NCI-H1436 (cell line): Measurements from ENCODE around the gene ECE2.
A peak's percentile ranks its signal among the peaks of the same experiment; 100 is the strongest.

Source experiments
- DNase-seq: peaks from one replicate; lab custom pipeline; 2025; lab: John Stamatoyannopoulos, UW

Gene ECE2

DNA sequence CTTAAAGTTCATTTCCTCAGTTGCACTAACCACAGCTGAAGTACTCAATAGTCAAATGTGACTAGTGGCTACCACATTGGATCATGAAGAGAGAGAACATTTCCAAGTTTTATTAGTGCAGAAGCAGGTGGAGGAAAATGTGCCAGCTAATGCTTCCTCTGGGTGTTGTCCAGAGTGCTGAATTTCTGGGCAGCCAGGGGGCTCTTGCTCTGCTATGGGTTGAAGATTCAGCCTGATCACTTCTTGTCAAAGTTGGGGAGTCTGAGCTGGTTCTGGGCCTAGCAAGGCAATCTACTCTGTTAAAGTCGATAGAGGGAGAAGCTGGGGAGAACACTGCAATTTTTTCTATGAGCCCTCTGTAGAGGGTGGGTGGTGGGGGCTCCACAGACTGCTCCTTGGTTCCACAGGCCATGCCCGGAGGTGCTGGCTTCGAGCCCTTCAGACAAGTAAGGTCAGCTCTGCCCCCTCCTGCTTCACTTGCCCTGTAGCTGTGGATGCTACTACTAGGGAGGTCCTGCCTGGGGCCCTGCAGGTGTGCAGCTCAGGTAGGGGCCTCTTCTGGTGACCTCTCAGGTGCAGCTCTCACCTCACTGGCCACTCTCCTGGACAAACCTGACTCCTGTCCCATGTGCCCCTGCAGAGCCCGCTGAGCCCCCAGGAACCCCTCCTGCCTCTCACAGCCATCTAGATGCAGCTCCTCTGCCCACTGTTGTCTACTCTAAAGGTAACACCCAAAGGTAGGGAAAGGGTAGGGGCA is 35.3 kb upstream of the ECE2 start:
- no peak for DNase-seq

DNA sequence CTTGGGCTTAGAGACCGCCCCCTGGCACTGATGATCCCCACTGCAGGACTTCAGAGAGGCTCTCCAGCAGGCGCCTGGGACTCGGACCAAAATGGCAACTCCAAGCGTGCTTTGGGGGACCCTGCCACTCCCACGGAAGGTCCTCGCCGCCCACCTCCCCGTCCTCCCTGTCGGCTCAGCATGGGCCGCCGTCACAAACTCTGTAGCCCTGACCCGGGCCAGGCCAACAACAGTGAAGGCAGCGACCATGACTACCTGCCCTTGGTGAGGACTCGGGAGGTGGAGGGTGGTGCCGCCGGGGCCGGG is 34.7 kb upstream of the ECE2 start:
- DNase-seq = no peak

DNA sequence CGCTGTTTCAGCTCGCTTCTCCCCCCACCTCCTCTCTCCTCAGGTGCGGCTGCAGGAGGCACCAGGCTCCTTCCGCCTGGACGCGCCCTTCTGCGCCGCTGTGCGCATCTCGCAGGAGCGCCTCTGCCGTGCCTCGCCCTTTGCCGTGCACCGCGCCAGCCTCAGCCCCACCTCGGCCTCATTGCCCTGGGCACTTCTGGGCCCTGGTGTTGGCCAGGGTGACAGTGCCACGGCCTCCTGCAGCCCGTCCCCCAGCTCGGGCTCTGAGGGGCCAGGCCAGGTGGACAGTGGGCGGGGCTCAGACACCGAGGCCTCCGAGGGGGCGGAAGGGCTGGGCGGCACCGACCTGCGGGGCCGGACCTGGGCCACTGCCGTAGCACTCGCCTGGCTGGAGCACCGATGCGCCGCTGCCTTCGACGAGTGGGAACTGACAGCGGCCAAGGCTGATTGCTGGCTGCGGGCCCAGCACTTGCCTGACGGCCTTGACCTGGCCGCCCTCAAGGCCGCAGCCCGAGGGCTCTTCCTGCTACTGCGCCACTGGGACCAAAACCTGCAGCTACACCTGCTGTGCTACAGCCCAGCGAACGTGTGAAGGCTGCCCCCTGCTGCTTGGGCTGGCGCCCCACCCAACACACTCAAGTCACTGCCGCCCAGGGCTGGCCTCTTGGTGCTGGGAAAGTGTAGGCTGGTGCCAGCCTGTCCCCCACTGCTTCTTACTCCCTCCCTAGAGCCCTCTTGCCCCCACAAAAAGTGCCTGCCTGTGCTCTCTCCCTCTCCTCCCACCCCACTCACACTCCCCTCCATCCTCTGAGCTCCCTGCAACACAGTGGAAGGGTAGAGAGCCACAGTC is 34.1 kb upstream of the ECE2 start:
- DNase-seq = peak; percentile 12

DNA sequence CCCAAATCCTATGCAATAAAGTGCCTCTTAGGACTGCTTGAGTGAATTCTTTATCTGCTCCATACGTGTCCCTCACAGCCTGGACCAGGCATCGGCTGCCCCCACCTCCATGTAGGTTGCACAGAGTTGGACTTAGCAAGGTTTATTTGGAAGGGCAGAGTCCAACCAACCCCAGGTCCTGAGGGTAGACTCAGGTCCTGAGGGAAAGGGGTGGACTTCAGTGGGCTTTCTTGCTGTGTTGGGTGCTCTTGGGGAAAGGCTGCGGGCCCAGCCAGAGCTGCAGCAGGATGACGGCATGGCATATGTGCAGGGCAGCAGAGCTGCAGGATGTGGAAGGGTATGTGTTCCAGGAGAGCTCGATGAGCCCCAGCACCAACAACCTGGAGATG is 33.5 kb upstream of the ECE2 start:
- DNase-seq = no peak

DNA sequence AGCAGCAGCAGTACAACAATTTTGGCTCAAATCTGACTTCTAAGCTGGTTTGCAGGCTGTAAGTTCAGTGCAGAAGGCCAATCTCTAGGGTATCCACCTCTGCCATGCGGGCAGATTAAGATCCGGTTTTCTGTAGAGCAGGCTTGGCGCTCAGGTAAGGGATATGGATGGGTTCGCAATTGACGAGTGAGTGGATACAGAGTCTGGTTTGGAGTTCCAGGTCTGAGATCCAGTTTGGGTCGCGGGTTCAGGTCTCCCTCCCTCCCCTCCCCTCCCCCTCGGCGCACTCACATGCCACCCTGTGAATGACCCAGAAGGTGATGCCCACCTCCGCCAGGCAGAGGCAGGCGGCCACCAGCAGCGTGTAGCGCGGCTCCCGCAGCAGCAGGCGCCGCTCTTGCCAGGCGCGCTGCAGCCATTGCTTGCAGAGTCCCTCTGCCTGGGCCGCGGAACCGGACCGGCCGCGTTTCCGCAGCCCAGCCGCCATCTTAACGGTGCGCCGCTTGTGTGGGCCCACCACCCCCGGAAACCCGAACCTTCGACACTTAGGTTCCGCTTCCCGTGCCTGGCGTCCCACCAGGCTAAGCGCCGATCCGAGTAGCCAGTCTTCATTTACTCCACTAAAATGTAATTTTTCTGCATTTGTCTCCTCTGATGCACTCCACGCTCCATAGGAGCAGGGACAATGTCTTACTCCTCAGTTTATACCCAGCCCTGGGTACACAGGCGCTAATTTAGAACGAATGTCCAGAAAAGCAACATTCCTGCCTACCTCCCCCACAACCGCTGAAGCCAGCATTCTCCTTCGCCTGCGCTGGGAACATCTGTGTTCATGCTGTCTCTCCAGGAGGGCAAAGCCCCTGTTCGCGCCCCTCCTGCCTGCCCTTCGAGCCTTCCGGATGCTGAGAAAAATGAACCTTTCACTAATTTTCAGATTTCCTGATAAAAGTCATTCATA is 27.1 kb upstream of the ECE2 start, which contains the start of gene ALG3:
Gene ALG3, minus strand, starts transcription at position 509 of the 958 bp plus-strand sequence. Its CDS starts 22 bp downstream, at position 487.
- peak; percentile 92 for DNase-seq

DNA sequence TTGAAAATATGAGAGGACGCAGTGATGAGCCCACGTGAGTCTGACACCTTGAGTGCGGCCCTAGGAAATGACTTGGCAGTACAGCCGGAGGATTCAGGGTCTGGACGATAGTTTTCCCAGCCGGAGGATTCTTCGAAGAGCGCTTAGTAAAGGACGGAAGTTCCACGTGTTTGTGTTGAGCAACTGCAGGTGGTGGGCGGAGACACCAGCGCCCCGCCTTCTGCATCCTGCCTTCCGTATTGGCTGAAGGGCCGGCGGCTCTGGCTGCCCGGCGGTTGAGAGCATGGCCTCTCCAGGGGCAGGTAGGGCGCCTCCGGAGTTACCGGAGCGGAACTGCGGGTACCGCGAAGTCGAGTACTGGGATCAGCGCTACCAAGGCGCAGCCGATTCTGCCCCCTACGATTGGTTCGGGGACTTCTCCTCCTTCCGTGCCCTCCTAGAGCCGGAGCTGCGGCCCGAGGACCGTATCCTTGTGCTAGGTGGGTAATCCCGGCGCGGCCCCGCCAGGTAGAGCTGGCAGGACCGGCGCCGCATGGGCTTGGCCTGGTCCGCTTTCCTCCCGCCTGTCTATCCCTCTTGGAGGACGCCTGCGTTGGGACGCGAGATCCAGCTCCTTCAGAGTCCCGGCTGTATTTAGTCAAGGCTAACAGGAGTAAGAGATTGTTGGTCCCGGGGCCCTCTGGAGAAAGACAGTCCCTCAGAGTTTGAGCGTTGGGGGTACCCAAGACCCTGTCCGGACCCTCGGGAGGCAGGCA is 26.2 kb upstream of the ECE2 start, which contains the start of gene EEF1AKMT4:
Gene EEF1AKMT4, plus strand, starts transcription at position 261 of the 755 bp plus-strand sequence. Its CDS starts 23 bp downstream, at position 284.
- DNase-seq = peak; percentile 99

DNA sequence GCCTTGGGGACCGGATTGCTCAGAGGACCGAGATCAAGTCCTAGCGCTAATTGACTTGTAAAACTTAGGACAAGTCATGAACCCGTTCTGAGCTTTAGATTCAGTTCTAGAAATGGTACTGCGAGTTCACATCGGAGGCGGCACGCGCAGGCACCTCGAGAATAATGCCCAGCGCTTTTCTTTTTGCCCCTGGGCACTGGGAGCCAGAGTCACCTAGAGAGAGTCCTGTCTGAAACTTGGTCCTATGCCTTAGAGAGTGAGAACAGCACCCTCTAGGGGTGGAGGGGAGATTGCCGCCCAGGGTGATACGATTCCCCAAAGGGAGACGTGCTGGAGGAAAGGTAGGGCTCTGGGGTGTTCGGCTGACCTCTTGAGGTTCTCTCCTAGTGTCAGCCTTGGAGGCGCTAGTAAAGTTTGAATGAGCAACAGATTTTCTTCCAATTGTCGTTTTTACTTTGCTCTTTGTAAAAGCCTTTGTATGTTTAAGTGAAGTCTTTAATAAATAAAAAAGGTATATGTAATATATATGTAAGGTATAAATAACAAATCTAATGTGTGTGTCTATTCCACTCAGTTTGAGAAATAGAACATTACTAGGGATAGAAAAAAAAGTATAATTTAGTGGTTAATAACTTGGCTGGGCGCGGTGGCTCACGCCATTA is 25.5 kb upstream of the ECE2 start:
- peak; percentile 96 for DNase-seq

DNA sequence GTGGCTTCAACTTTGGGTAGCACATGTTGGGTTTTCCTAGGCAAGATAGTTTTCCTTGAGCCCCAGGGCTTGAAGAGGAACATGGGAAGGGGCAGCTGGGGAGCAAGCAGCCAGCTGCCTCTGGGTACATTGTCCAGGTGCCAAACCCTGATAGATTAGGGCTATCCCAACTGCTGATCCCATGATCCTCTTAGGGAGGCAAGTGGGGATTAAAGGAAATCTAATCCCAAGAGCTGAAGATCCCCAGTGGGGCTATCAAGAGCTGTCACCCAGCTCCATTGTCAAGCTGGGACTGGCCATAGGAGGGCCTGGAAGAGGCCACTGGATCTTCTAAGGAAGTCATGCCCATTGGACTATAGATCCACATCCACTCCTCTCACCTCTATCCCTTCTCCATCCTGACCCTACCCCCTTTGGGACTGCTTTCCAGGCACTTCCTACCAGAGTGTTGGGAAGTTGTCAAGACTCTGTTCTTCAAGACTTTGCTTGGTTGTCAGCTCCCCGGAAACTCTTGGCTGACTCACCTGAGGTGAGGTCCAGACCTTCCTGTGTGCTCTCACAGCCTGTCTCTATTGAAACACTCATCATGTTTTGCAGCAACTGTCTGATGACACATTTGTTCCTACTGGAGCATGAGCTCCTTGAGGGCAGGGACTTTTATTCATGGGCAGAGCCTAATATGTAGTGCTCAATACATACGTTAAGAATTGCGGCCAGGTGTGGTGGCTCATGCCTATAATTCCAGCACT is 20.4 kb upstream of the ECE2 start:
- DNase-seq = no peak

DNA sequence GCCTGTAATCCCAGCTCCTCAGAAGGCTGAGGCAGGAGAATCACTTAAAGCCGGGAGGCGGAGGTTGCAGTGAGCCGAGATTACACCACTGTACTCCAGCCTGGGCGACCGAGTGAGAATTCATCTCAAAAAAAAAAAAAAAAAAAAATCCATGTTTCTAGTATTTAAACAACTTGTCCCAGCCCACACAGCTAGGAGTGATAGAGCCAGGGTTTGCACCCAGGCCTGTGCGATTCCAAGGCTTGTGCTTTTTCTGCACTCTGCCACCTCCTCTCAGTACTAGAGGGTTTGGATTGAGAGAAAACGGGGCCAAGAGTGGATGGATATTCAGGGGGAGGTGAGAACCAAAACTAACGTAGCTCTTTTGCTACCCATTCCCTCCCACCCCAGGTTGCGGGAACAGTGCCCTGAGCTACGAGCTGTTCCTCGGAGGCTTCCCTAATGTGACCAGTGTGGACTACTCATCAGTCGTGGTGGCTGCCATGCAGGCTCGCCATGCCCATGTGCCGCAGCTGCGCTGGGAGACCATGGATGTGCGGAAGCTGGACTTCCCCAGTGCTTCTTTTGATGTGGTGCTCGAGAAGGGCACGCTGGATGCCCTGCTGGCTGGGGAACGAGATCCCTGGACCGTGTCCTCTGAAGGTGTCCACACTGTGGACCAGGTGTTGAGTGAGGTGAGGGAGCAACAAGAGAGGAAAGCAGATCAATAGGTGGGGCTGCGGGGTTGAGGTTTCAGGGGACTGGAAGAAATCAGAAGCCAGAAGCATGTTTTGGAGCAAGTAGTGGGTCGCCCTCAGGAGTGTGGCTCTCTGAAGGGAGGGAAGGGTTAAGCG is 18.5 kb upstream of the ECE2 start:
- DNase-seq = no peak

DNA sequence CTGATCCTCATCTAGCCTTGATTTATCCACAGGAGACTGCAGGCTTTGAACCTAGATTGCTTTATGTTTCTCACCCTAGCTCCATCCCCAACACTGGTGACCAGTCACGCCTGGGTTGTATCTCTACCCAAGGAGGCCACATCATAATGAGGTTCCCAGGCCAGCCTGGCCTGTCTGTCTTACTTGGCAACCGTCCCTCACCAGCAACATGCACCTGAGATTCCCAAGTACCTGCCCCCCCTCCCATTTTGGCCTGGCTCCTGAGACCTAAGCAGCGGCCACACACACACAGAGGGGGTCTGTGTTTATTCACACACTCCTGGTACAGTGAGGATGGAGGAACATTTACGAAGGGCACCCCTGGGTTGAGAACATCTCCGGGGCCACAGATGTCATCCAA is 16.9 kb upstream of the ECE2 start:
- no peak for DNase-seq

DNA sequence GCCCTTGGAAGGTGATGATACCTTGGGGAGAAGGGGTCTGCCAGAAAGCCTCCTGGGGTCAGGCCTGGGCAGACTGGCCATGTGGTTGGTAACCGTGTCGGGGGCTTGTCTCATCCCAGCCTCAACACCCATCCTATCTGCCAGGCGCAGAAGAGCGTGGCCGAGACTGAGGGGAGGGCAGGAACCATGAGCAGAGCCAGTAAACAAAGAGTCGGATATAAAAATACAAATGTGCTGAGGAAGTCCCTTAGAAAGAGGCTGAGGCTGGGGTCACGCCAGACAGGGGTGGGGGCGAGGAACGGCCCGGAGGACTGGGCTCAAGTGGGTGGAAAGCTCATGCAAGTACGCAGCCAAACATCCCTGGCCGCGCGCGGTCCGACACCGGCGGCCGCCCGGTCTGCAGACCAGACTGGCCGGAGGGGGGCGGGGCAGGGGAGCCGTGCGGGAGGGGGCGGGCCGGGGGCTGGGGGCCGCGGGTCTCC is 16.4 kb upstream of the ECE2 start:
- no peak for DNase-seq

DNA sequence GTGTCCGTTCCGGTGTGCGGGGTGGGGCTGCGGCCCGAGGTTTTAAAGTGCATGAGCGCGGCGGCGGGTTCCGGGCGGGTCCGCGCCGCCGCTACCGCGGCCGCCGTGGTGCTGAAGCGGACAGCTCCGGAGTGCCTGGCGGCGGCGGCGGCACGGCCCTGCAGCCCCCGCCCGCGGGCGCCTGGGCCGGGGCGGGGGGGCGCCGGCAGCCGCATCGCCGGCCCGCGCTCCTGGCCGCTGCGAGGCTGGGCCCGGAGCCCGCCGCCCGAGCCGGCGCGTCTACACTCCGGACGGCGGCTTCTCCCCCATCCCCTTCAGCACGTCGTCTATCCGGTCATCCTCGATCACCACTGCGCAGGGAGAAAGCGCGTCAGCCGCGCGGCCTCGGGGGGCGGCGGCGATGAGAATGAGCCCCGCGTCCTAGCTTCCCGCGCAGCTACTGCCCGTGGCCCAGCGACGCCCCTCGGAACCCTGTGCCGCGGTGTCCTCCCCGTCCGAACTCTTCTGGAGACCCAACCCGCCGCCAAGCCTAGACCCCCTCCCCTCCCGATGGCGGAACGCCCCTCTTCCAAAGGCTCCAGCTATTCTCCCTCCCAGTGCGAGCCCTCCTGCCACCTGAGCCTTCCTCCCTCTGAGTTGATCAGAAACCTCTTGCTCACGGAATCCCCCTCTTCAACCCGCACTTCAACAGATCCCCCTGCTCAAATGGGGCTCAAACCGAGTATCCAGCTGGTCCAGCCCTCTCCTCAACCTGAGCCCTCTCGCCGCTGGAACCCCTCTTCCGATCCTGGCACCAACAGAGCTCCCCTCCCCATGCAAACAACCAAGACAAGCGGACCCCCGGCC is 15.7 kb upstream of the ECE2 start:
- peak; percentile 18 for DNase-seq

DNA sequence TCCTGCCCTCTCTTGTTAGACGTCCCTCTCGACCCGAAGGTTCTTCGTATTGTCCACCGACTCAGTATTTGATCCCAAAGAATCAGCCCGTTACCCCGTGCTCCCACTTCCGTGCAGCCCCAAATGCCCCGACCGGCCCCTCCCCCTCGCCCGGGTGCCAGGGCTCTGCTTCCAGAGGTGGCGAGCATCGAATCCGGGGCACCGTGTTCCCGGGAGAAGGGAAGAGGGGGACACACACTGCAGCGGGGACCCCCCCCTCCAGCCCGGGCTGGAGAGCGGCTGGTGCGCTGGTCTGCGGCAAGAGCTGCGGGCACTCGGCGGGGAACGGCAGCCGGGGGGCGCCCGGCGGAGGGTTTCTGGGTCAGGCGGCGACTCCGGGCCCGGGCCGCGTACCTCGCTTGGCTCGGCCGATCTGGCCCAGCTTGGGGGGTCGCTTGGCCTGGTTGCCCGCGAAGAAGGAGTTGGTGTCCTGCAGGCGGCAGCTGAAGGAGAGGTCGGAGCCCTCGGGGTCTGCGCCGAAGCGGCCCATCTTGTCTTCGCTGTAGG is 15.0 kb upstream of the ECE2 start:
- DNase-seq = no peak

DNA sequence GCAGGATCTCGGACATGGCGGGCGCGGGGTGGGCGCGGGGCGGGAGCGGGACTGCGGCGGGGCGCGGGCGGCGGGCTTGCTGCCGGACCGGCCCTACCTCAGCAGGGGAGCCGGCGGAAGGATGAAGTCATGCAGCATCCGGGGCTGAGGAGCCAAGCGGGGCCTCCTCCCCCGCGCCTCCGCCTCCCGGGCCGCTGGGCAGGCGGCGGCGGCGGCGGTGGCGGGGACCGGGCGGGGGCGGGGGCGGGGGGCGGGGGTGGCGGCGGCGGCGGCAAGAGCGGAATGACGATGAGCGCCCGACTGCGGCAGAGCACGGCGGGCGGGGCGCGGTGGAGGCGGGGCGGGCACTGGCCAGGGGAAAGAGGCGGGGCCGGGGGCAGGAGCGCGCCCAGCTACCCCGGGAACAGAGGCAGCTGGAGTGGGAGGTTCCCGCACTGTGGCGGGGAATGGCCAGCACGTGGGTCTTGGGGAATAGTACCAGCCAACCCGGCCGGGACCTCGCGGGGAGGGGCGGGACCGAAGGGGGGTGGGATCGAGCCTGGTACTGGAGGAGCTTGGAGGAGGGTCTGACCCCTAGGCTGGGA is 14.5 kb upstream of the ECE2 start, which contains the start of gene CAMK2N2:
Gene CAMK2N2, minus strand, starts transcription at position 284 of the 584 bp plus-strand sequence. Its CDS starts 268 bp downstream, at position 16.
- peak; percentile 92 for DNase-seq

DNA sequence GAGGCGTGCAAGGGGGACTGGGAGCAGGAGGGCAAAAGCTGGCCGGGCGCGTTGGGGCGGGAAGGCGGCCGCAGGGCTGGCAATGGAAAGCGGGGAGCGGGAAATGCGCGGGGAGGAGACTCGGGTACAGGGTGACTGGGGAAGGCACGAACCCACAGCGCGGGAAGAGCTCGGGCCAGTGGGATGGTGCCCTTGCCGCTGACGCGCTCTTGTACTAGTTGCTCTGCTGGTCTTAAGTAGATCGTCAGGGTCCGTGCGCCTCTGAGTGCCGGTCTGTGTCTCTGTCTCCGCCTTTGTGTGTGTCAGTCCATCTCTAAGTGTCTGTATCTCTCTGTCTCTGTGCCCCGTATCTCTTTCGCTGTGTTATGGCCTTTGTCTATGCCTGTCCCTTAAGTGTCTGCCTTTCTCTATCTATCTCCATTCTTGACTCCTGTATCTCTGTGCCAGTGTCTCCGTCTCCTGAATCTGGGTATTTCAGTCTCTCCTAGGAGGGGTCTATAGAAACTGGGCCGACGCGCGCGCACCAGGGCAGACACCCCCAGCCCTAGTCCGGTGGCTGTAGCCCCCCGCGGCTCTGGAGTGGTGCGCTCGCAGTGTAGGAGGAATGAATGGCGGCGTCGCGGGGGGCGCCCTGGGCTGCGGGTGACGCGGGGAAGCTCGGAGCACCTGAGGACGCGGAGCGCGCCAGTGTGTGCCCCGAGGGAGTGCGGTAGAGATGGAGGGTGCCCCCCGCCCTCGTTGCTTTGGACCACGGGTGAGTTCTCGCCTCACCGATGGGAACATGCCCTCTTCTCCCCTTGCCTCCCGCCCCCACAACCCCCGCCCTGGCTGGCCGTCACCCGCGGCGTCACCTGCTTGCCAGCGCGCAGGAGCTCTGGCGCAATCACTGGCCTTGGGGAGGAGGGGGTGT is 13.7 kb upstream of the ECE2 start:
- DNase-seq = peak; percentile 76

DNA sequence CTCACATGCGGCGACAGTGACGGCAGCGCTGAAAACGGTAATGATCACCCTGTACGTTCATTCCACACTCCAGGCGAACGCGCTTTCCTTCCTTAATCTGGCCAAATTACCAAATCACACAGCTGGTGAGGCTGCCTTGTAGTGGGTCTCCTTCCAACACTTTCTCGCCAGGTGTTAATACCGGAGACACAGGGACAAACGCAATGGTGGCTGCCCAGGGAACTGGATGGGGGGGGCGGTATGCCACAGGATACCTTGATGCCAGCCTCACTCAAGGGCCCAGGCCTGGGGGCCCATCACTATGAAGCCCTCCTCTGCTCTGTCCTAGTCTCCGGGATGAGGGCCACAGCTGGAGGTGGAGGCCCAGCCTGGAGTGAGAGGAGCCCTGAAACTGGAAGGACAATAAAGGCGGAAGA is 13.1 kb upstream of the ECE2 start:
- DNase-seq = no peak
